Neural cell (in vitro differentiated cells): ENCODE data around the gene NFE2L3.

Experiments
- CTCF ChIP-seq: fragments of 450-650 bp; IDR thresholded peaks from 2 replicates; pipeline ENCODE4 v1.5.1; 2014; ENCODE audit warnings: antibody characterized with exemption, mild to moderate bottlenecking, moderate library complexity; ENCODE audit not compliant: poor library complexity, severe bottlenecking
- EP300 ChIP-seq: fragments of 450-650 bp; conservative IDR thresholded peaks from 2 replicates; pipeline ENCODE4 v1.6.1; 2014; ENCODE audit warnings: antibody characterized with exemption, mild to moderate bottlenecking, moderate library complexity; ENCODE audit not compliant: poor library complexity, severe bottlenecking
- EZH2 ChIP-seq: fragments of 200-600, 300-800 bp; shearing (Covaris generic), sonication (generic); IDR thresholded peaks from 2 replicates; pipeline ENCODE4 v1.6.1; 2014; ENCODE audit warnings: antibody characterized with exemption, low read length, borderline replicate concordance, mild to moderate bottlenecking; ENCODE audit not compliant: insufficient read depth, poor library complexity, severe bottlenecking
- RAD21 ChIP-seq: fragments of 450-650 bp; conservative IDR thresholded peaks from 2 replicates; pipeline ENCODE4 v1.6.1; 2014; ENCODE audit warnings: antibody characterized with exemption, mild to moderate bottlenecking, moderate library complexity
- REST ChIP-seq: IDR thresholded peaks from 2 replicates; pipeline ENCODE4 v1.6.1; 2012; ENCODE audit warnings: borderline replicate concordance
- TAF1 ChIP-seq: IDR thresholded peaks from 2 replicates; pipeline ENCODE4 v1.6.1; 2012; ENCODE audit warnings: low read depth

- TF ChIP-seq REST (no peak), CTCF (no peak), RAD21 (no peak), EZH2 (no peak), EP300 (no peak), TAF1 (no peak)
Measured at GRCh38 chr7:26199301-26200037, 47.5 kb downstream of the NFE2L3 start.
